Lower lobe of right lung (tissue), 2 donors: ENCODE measurements around the gene ZNF697. TPM values are rescaled to one million over a fixed set of nuclear protein-coding genes. Genes with fewer than 3 reads are reported as not detected.

Source experiments
- ATAC-seq, 2 donors: fragments of 200-7000 bp; cut with Tn5 transposase; one replicate each; pipeline ENCODE4 v1.9.1; 2020 to 2022; ENCODE audit warnings: mild to moderate bottlenecking in 2 of 2, moderate library complexity in 2 of 2
- DNase-seq: peaks from one replicate; pipeline ENCODE4 v3.0.0-alpha.2; 2020
- H3K27ac ChIP-seq: fragments of 200-600 bp; one replicate; pipeline ENCODE4 v1.8.0; 2022
- H3K27me3 ChIP-seq: fragments of 200-600 bp; one replicate; pipeline ENCODE4 v1.8.0; 2022; ENCODE audit warnings: low read depth
- H3K36me3 ChIP-seq: fragments of 200-600 bp; one replicate; pipeline ENCODE4 v1.8.0; 2022; ENCODE audit warnings: mild to moderate bottlenecking
- H3K4me1 ChIP-seq: fragments of 200-600 bp; one replicate; pipeline ENCODE4 v1.8.0; 2022
- H3K4me3 ChIP-seq: fragments of 200-600 bp; one replicate; pipeline ENCODE4 v1.8.0; 2022; ENCODE audit warnings: mild to moderate bottlenecking
- H3K9me3 ChIP-seq: fragments of 200-600 bp; one replicate; pipeline ENCODE4 v1.8.0; 2022
- CTCF ChIP-seq: fragments of 200-600 bp; IDR thresholded peaks from one replicate; pipeline ENCODE4 v1.8.0; 2022; ENCODE audit warnings: antibody characterized with exemption, mild to moderate bottlenecking
- intact Hi-C: fragments of 100-400 bp; cut with DNase I; formaldehyde crosslinking; loops from one replicate; pipeline ENCODE4 v1.11.0; 2022
- total RNA-seq: library from RNA; stranded (reverse); fragmentation: NEBNext Ultra II Directional; extraction: Animal tissue kit (Norgen Biotek cat#: 25700); gene quantifications from one replicate; pipeline ENCODE4 v1.2.1, GENCODE V29; 2021
- donor health status: DM: no; HTN: yes; CAD: no; lungs with severe emphysema.

The ZNF697 gene
- total RNA-seq, 1 donor from 2014 or later, result 8.7 TPM

GRCh38 chr1:119647228-119647733, 785 bp downstream of the ZNF697 start:
- TF ChIP-seq CTCF, result no peak
- ATAC-seq (peak; percentile 5 to 23), DNase-seq (peak; percentile 50)
- Histone ChIP-seq H3K4me1 (peaks cover 17% of the 10 kb centered on the region), H3K9me3 (no peaks in the 10 kb centered on the region), H3K27ac (peak overlapping the region; percentile 87), H3K4me3 (peak overlapping the region; percentile 89), H3K27me3 (no peaks in the 10 kb centered on the region), H3K36me3 (no peaks in the 10 kb centered on the region)
- intact Hi-C loops, result no loop called here

- no peaks in the 10 kb centered on the region for H3K9me3 ChIP-seq
- DNase-seq (no peak), ATAC-seq (no peak)
- H3K4me3 ChIP-seq, result peak overlapping the region; percentile 89
- intact Hi-C loops, result no loop called here
- peaks cover 17% of the 10 kb centered on the region for H3K4me1 ChIP-seq
- H3K27ac ChIP-seq, result peak overlapping the region; percentile 87
- H3K36me3 ChIP-seq, result no peaks in the 10 kb centered on the region
- TF ChIP-seq CTCF, result no peak
- no peaks in the 10 kb centered on the region for H3K27me3 ChIP-seq
These were observed 1.4 kb downstream of the ZNF697 start for GRCh38 chr1:119646521-119647227.

- no peak for TF ChIP-seq CTCF
- Histone ChIP-seq H3K9me3 (no peaks in the 10 kb centered on the region), H3K27ac (no peak overlapping the region), H3K4me1 (peaks cover 17% of the 10 kb centered on the region), H3K36me3 (no peaks in the 10 kb centered on the region), H3K27me3 (no peaks in the 10 kb centered on the region), H3K4me3 (no peak overlapping the region)
- no peak for ATAC-seq
- no peak for DNase-seq
- intact Hi-C loops, result no loop called here
These were observed 9.0 kb downstream of the ZNF697 start for GRCh38 chr1:119639109-119639508.

- DNase-seq (no peak), ATAC-seq (no peak)
- no peaks in the 10 kb centered on the region for H3K27me3 ChIP-seq
- H3K27ac ChIP-seq, result no peak overlapping the region
- no peak overlapping the region for H3K4me3 ChIP-seq
- H3K4me1 ChIP-seq, result peaks cover 31% of the 10 kb centered on the region
- intact Hi-C loops, result no loop called here
- no peaks in the 10 kb centered on the region for H3K9me3 ChIP-seq
- no peaks in the 10 kb centered on the region for H3K36me3 ChIP-seq
- no peak for TF ChIP-seq CTCF
These were observed 10.4 kb downstream of the ZNF697 start for GRCh38 chr1:119637710-119638109.

- TF ChIP-seq CTCF, result no peak
- Histone ChIP-seq H3K27me3 (no peaks in the 10 kb centered on the region), H3K4me3 (no peak overlapping the region), H3K4me1 (peaks cover 42% of the 10 kb centered on the region), H3K27ac (peak overlapping the region; percentile 3), H3K36me3 (no peaks in the 10 kb centered on the region), H3K9me3 (no peaks in the 10 kb centered on the region)
- ATAC-seq, result no peak
- intact Hi-C loops, result no loop called here
- DNase-seq, result no peak
These were observed 11.5 kb downstream of the ZNF697 start for GRCh38 chr1:119636491-119637089.
